Activated CD8-positive, alpha-beta memory T cell treated with anti-CD3 and anti-CD28 coated beads, Interleukin-2, amount 50 U/mL, for 1 hour (primary cell): Measurements from ENCODE around the gene PALD1.

Experiments
- DNase-seq: peaks from one replicate; pipeline ENCODE4 v3.0.0-alpha.2; 2020; ENCODE audit errors: extremely low read depth

The PALD1 gene

DNA sequence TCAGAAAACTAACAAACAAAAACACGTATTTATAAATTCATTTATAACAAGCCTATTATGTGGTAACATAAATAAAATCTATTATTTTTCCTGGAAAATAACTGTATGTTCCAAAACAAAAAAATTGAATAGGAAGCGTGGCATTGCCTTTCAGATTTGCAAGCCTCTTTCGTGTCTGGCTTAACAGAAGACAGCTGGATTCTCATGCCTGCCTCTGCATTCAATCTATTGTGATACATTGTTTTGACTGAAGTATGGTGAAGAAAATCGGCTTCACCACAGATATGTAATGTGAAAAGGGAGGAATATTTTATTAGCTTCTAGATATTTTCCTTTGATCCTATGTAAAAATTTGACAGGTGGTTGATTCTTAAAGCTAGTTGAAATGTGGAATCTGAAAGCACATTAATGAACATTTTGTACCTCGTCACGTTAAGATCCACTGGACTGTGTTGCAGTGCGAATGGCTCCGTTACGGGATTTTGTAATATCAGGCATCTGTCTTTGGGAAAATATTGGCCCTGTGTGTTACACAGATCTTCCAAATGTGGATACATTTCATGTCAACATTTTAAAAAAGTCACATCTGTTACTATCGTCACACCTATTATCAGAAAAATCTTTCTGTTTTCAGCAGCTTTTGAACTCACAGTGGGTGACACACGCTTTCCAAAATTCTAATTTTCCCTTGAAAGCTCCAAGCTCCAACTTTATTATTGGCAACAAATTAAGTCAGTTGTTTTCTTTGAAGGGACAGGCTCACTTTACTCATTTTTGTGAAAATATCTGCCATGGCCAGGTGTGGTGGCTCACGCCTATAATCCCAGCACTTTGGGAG, 26.2 kb downstream of the PALD1 start:
- no peak for DNase-seq

- no peak for DNase-seq
These were observed 27.3 kb downstream of the PALD1 start for GRCh38 chr10:70505908-70506307.

GRCh38 chr10:70507966-70508365, 29.4 kb downstream of the PALD1 start:
- no peak for DNase-seq

- DNase-seq = no peak
These were observed 30.6 kb downstream of the PALD1 start for GRCh38 chr10:70508912-70509756.

DNA sequence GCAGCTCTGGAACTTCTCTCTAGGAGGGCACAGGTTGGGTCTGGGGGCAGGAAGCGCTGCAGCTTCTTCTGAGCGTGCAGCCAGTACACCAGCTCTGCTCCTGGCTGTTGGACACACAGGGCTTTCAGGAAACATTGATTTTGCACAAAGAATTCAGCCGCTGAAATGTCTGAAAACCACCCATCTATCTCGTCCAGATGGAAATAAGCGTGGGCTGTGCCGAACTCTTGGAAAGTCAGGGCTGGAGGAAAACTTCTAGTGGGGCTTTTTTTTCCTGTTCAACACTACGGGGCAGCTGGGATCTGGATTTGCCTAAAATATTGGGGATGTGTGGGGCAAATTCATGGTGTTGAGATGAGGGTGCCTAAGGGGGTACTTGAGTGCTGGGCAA, 31.2 kb downstream of the PALD1 start:
- DNase-seq = no peak

GRCh38 chr10:70510453-70510852, 31.9 kb downstream of the PALD1 start:
- no peak for DNase-seq

DNA sequence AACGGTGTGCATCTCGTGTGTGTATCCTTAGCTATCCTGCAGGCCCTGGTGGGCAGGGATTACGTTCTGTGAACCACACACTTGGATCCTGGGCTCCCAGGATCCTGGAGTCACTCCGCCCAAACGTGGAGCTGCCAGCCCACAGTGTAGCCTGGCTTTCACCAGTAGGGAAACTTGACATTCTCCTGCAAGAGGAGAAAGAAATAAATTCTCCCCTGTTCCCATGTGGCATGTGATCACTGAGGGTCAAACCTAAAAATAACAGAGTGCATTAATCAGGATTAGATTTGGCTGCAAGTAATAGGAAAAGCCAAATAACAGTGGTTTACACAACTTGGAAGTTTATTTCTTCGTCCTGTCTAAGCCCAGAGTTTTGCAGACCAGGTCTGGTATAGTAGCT, 32.3 kb downstream of the PALD1 start:
- DNase-seq = no peak

DNA sequence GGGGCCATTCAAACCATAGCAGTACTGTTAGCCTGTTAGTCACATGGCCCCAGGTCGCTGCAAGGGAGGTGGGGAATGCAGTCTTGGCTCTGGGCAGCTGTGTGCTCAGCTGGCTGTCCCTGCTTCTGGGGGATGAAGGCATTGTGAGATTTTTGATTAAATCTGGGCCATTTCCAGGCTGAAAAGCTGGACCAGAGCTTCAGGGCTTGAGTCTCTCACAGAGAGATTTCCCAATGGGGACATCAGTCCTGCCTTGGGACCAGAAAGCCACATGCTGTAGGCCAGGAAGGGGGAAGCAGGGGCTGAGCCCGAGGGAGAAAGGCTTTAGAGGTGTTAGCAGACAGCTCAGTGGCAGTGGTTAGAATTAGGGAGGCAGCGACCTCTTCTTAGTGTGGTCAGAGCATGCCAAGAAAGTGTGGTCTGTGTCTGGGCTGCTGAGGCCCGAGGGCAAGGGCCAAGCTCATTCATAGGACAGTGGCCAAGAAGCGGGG, 33.6 kb downstream of the PALD1 start:
- DNase-seq = no peak

GRCh38 chr10:70513848-70514309, 35.3 kb downstream of the PALD1 start:
- DNase-seq = no peak

- DNase-seq = no peak
These were observed 36.0 kb downstream of the PALD1 start for GRCh38 chr10:70514591-70514990.

DNA sequence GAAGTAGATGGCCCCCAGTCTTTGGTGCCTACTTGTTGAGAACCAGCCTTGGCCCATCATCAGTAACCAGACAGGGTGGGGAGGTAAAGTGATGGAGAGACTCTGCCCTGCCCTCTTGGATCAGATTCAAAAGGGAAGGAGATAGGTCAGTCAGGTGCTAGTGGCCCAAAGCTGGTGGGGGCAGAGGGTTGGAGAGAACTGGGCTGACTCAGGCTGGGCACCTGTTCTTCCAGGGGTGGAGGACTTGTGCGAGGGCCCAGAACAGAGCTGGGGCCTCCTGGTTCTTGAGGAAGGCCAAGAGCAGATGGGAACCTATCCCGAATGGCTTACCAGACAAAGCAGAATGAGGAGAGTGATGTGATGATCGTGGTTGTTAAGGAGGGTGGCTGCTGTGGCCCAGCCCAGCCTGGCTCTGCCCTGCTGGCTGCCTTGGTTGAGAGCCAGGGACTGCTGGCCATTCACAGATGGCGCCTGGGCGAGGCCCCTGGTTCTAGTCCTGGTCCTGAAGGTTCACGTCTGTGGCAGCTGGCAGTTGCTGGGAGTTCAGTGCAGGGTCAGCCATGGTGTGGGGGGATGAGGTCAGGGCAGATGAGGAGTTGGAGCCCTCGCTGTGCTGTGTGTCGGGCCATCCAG, 36.6 kb downstream of the PALD1 start:
- no peak for DNase-seq

- DNase-seq = no peak
These were observed 40.1 kb downstream of the PALD1 start for GRCh38 chr10:70518695-70519094.

DNA sequence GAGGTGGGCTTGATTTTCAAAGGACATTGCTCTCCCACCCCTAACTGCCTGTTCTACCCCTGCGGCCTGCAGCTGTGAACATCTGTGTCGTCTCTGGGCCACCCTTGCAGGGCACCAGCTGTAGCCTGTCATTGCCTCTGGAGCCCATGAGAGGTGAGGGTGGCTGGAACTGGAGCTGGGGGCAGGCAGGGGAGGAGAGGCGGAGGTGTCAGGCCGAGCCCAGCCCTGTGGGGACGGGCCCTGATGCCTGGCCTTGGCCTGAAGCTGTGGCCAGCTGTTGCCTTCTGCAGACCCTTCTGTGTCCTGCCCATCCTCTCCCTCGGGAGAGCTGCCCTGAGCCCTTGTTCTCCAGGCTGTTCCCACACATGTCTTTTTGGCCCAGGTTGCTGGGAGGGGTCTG, 44.5 kb downstream of the PALD1 start:
- no peak for DNase-seq

DNA sequence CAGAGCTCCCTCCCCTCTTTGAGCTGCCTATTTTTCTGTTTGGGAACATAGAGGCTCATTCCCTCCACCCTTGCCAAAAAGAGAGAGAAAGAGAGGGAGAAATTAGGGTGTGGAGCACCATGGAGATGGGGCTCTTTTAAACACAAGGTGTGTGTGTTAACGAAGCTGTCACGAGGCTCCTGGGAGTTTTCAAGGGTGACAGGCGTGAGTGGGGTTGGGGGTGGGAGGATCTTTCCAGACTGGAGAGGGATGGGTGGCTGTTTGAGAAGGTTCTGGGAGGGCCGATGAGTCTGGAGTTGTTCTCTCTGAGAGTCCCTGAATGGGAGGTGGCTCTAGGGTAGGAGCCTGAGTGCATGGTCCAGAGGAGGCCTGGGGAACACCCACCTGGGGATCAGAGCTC, 45.0 kb downstream of the PALD1 start:
- DNase-seq = no peak

DNA sequence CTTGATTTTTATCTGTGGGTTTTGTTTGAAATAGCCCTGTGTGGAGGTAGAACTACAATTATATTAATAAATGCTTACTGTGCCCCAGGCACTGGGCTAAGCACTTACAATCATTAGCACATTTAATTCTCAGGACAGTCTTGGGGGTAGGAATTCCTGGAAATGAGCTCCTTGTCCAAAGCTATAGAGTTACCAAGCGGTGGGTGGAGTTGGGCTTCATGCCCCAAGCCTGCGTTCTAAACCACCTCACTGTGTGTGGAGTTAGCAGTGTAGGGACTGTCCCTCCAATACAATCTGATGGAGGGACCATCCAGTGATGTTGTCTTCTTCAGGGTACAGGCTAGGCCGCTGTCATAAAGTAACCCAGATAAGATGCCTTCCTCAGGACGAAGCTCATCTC, 49.7 kb downstream of the PALD1 start:
- no peak for DNase-seq

DNA sequence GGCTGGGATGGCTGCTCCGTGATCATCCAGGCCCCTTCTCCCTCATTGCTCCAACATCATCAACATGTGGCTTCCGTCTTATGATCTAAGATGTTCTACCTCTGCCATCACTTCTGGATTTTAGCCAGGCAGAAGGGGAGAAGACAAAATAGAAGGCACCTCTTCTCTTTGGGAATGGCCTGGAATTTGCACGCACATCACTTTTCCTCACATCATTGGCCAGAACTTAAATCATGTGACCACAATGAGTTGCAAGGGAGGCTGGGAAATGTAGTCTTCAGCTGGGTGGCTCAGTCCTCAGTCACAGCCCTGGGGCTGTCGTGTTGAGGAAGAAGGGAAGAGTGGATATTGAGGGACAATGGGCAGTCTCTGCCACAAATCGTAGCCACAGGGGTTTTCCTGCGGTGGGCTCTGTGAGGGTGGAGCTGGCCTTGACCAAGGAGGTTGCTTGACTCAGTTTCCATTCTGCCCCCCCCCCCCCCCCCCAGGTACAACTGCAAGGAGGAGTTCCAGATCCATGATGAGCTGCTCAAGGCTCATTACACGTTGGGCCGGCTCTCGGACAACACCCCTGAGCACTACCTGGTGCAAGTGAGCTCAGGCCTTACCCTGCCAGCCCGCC, 50.3 kb downstream of the PALD1 start:
- no peak for DNase-seq

DNA sequence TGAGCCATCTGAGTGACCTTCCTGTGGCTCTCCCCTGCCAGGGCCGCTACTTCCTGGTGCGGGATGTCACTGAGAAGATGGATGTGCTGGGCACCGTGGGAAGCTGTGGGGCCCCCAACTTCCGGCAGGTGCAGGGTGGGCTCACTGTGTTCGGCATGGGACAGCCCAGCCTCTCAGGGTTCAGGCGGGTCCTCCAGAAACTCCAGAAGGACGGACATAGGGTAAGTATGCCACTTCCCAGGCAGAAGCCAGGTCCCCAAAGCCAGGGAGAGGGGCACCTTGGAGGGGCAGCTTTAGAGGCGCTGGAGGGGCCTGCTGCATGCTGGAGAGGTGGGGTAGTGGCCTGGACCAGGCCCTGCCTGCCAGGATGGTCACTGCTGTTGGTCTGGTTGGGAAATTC, 51.3 kb downstream of the PALD1 start:
- no peak for DNase-seq

GRCh38 chr10:70530315-70530714, 51.7 kb downstream of the PALD1 start:
- DNase-seq = no peak

DNA sequence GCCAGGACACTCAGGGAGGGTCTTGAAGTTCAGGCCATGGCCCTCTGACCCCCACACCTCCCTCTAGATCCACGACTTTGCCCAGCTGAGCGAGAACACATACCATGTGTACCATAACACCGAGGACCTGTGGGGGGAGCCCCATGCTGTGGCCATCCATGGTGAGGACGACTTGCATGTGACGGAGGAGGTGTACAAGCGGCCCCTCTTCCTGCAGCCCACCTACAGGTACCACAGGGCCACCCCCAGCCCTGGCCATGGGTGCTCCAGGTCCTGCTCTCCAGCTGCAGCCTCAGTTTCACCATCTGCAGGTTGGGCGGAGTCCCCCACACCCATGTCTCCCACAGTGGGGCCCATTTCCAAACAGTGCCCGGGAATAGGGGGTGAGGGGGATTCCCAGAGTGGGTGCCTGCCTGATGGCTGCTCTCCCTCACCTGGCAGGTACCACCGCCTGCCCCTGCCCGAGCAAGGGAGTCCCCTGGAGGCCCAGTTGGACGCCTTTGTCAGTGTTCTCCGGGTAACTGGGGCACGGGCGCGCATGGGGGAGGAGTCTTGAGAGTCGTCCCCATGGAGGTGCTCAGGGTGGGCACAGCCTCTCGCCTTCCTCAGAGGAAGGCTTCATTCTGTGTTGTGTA, 54.1 kb downstream of the PALD1 start:
- no peak for DNase-seq

DNA sequence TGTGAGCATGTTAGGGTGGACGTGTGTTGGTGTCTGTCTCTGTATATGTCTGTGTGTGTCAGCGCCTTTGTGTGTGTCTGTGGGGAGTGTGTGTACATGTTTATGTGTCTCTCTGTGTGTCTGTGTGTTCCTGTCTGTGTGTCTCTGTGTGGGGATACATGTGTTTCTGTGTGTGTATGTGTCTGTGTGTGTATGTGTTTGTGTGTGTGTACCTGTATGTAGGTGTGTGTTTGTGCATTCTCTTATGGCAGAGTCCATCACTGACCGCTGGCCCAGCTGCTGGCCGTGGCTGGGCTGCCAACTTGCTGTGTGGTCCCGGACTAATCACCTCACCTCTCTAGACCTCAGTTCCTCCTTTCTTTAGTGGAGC, 54.6 kb downstream of the PALD1 start:
- DNase-seq = no peak

DNA sequence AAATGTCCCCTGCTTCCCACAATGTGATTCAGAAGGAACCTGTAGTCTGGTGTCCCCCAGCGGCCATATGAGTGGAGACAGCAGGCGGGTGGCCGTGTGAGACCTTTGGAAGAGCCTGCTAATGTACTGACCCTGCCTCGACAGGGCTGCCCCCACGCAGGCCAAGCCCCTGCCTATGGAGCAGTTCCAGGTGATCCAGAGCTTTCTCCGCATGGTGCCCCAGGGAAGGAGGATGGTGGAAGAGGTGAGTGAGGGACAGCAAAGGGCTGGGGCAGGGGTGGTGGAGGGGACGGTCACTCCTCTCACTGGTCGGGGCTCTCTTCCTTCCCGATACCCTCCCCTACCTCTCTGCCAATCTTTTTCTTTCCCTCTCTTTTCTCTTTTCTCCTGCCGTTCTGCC, 55.7 kb downstream of the PALD1 start:
- no peak for DNase-seq
